Sigmoid colon (tissue), 7 donors: ENCODE measurements around the gene LRP1B. TPM values are rescaled to one million over a fixed set of nuclear protein-coding genes. Genes with fewer than 3 reads are reported as not detected.

Experiments used
- DNase-seq: peaks from one replicate; pipeline ENCODE4 v3.0.0-alpha.2; 2019
- H3K27ac ChIP-seq, 4 donors: fragments of 200-600 bp; sonication (generic); one replicate each; pipeline ENCODE4 v1.5.1; 2016 to 2019; ENCODE audit warnings: mild to moderate bottlenecking in 1 of 4
- H3K27me3 ChIP-seq, 3 donors: fragments of 200-600 bp; sonication (generic); one replicate each; pipeline ENCODE4 v1.5.1; 2019; ENCODE audit warnings: mild to moderate bottlenecking in 1 of 3
- H3K36me3 ChIP-seq, 4 donors: fragments of 200-600 bp; sonication (generic); one replicate each; pipeline ENCODE4 v1.5.1; 2016 to 2019
- H3K4me1 ChIP-seq, 4 donors: fragments of 200-600 bp; sonication (generic); one replicate each; pipeline ENCODE4 v1.5.1; 2017 to 2019
- H3K4me3 ChIP-seq, 4 donors: fragments of 200-600 bp; sonication (generic); one replicate each; pipeline ENCODE4 v1.5.1; 2017 to 2019; ENCODE audit warnings: mild to moderate bottlenecking in 2 of 4, moderate library complexity in 1 of 4
- H3K9me3 ChIP-seq, 4 donors: fragments of 200-600 bp in 3 of 4; sonication (generic) in 3 of 4; one replicate each; pipeline versions ENCODE4 v1.5.1 to v1.6.1; 2013 to 2019
- EP300 ChIP-seq, 4 donors: sonication (generic); formaldehyde crosslinking; IDR thresholded peaks; one replicate each; pipeline ENCODE4 v1.6.1; 2017; ENCODE audit warnings: antibody characterized with exemption in 4 of 4
- POLR2A ChIP-seq, 2 donors: fragments of 450-650 bp; IDR thresholded peaks; one replicate each; pipeline ENCODE4 v1.6.1; 2016; ENCODE audit warnings: antibody characterized with exemption in 2 of 2, mild to moderate bottlenecking in 2 of 2, moderate library complexity in 2 of 2
- POLR2AphosphoS5 ChIP-seq, 4 donors: sonication (generic); formaldehyde crosslinking; IDR thresholded peaks; one replicate each; pipeline ENCODE4 v1.6.1; 2017; ENCODE audit warnings: antibody characterized with exemption in 4 of 4
- WGBS, 2 donors: extraction: QIAGEN DNeasy Blood & Tissue Kit; methylation state at CpG; one replicate each; pipeline ENCODE4 v1.1.7; 2013; 5-methylcytosine and 5-hydroxymethylcytosine counted together
- intact Hi-C: fragments of 100-400 bp; cut with DNase I; formaldehyde crosslinking; loops from one replicate; pipeline ENCODE4 v1.15.1; 2023
- polyA plus RNA-seq, 3 donors: library from polyadenylated mRNA; stranded (reverse); fragments of 200-250 nt; gene quantifications; one replicate each; pipeline ENCODE4 v1.2.3, GENCODE V29; 2013
- total RNA-seq, 4 donors: library from RNA; depleted of rRNA; stranded (reverse); fragments of >200 nt; gene quantifications; one replicate each; pipeline ENCODE4 v1.1.0, GENCODE V29; 2016
- TF ChIP-seq, protein P1 (sequence below), 4 experiments: fragments of 450-650 bp in 3 of 4; fragments of 200-600 bp in 1 of 4; IDR thresholded peaks; one replicate each; pipeline ENCODE4 v1.5.1; 2016 to 2019; ENCODE audit warnings: antibody characterized with exemption in 4 of 4, mild to moderate bottlenecking in 3 of 4, moderate library complexity in 2 of 4
- donor health status: healthy with polysubstance abuse.
- donor health status: Bipolar disorder and iron deficiency.
- donor health status: healthy.

LRP1B gene
- total and polyA plus RNA-seq, 7 donors: 0.06 to 5.1 (median 2.0) TPM; not detected in 1

DNA sequence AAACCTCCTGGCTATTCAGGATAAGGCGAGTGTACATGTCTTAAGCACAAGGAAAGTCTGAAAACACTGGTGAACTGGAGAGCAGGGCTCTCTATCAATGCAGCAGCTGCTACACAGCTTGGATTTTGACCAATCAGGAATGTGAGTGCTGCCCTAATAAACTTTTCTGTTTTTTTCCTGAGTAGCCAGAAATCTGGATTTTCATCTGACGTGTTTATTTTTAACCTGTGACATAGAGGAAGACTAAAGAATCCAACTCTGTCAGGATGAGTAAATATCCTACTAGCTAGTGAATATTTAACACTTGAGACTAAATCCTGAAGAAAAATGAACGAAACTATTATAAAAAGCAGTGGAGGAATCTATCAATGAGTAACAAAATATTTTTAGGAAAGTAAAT is 1638.9 kb downstream of the LRP1B start:
- intact Hi-C loops: no loop called here
- TF ChIP-seq EP300 (IDR thresholded peaks at IDR 0.05) (no peak), POLR2A (IDR thresholded peaks at IDR 0.05) (no peak), POLR2AphosphoS5 (IDR thresholded peaks at IDR 0.05) (no peak)
- TF ChIP-seq, protein P1, sequence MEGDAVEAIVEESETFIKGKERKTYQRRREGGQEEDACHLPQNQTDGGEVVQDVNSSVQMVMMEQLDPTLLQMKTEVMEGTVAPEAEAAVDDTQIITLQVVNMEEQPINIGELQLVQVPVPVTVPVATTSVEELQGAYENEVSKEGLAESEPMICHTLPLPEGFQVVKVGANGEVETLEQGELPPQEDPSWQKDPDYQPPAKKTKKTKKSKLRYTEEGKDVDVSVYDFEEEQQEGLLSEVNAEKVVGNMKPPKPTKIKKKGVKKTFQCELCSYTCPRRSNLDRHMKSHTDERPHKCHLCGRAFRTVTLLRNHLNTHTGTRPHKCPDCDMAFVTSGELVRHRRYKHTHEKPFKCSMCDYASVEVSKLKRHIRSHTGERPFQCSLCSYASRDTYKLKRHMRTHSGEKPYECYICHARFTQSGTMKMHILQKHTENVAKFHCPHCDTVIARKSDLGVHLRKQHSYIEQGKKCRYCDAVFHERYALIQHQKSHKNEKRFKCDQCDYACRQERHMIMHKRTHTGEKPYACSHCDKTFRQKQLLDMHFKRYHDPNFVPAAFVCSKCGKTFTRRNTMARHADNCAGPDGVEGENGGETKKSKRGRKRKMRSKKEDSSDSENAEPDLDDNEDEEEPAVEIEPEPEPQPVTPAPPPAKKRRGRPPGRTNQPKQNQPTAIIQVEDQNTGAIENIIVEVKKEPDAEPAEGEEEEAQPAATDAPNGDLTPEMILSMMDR (IDR thresholded peaks at IDR 0.05): no peak
- no peaks in the 10 kb centered on the region for H3K36me3 ChIP-seq
- no peaks in the 10 kb centered on the region for H3K9me3 ChIP-seq
- WGBS, 2 donors: 21 to 53% methylated on average over 3 of the region's 3 CpGs
- DNase-seq: no peak
- H3K27ac ChIP-seq: no peak overlapping the region
- H3K27me3 ChIP-seq: no peaks in the 10 kb centered on the region
- H3K4me3 ChIP-seq: no peak overlapping the region
- no peaks in the 10 kb centered on the region for H3K4me1 ChIP-seq

DNA sequence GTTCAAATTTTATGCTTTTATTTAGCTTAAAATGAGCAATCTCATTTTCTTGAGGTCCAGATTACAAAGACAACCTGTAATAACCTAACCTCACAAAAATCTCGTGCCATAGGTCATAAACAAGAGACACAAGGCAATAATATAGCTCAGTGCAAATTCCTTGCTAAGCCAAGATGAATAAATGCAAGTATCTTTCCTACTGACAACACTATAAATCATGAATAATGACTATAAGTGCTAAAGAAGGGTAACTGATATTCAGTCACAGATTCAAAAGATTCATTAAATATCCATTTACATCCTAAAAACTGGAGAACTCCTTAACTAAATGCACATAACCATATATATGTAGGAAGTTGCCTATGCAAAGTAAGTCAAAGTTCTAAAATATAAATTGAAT is 1641.6 kb downstream of the LRP1B start:
- Histone ChIP-seq H3K36me3 (no peaks in the 10 kb centered on the region), H3K9me3 (no peaks in the 10 kb centered on the region), H3K27me3 (no peaks in the 10 kb centered on the region), H3K27ac (no peak overlapping the region), H3K4me3 (no peak overlapping the region), H3K4me1 (no peaks in the 10 kb centered on the region)
- 7 to 23% methylated on average over 1 of the region's 1 CpG for WGBS, 2 donors
- intact Hi-C loops: no loop called here
- DNase-seq: no peak
- TF ChIP-seq EP300 (IDR thresholded peaks at IDR 0.05) (no peak), POLR2A (IDR thresholded peaks at IDR 0.05) (no peak), POLR2AphosphoS5 (IDR thresholded peaks at IDR 0.05) (no peak)
- TF ChIP-seq, protein P1 (IDR thresholded peaks at IDR 0.05): no peak

DNA sequence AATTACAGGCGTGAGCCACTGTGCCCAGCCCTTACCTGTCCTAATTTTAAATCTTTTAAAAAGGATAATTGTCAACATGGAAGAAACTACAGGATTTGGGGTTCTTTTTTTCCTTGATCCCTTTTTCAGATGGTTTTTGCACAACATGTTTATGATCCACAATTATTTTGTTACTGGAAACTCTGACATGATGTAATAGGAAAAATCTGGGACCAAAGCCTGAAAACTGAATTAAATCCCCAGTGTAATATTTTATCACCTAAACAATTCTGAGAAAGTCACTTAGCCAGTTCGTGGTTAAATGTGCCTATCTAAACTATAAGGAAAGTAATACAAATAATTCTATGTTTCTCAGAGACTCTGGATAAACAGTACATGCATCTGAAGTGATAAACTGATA is 1649.7 kb downstream of the LRP1B start:
- DNase-seq: no peak
- no peak for TF ChIP-seq POLR2AphosphoS5 (IDR thresholded peaks at IDR 0.05)
- no peak for TF ChIP-seq POLR2A (IDR thresholded peaks at IDR 0.05)
- TF ChIP-seq, protein P1 (IDR thresholded peaks at IDR 0.05): no peak
- no peak for TF ChIP-seq EP300 (IDR thresholded peaks at IDR 0.05)
- H3K9me3 ChIP-seq: no peaks in the 10 kb centered on the region
- H3K36me3 ChIP-seq: no peaks in the 10 kb centered on the region
- intact Hi-C loops: no loop called here
- H3K27ac ChIP-seq: no peak overlapping the region
- no peaks in the 10 kb centered on the region for H3K27me3 ChIP-seq
- H3K4me1 ChIP-seq: no peaks in the 10 kb centered on the region
- WGBS, 2 donors: 60% methylated on average over 2 of the region's 2 CpGs
- H3K4me3 ChIP-seq: no peak overlapping the region

DNA sequence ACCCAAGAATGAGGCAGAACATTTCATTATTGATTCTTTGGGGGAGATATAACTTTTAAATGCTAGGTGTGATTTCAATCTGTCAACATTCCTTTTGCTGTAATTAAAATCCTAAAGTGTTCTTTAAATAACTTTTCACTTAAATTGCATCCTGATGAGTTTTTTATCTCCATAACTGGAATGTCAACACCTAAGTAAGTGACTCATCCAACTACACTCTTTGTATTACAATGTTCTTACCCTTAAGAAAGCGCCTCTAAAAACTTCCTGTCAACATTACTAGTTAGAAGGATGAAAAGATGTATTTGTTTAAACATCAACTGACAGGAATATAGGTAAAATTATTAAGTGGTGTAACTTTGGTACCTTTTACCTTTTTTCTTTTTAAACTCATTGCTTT is 1657.0 kb downstream of the LRP1B start:
- no peak overlapping the region for H3K27ac ChIP-seq
- no peak for TF ChIP-seq POLR2AphosphoS5 (IDR thresholded peaks at IDR 0.05)
- no peak for TF ChIP-seq EP300 (IDR thresholded peaks at IDR 0.05)
- TF ChIP-seq, protein P1 (IDR thresholded peaks at IDR 0.05): no peak
- TF ChIP-seq POLR2A (IDR thresholded peaks at IDR 0.05): no peak
- intact Hi-C loops: no loop called here
- no peaks in the 10 kb centered on the region for H3K27me3 ChIP-seq
- no peak overlapping the region for H3K4me3 ChIP-seq
- 17 to 65% methylated on average over 1 of the region's 1 CpG for WGBS, 2 donors
- H3K9me3 ChIP-seq: peaks cover 0 to 2% (median 0%) of the 10 kb centered on the region in 4 donors
- H3K36me3 ChIP-seq: no peaks in the 10 kb centered on the region
- no peak for DNase-seq
- H3K4me1 ChIP-seq: no peaks in the 10 kb centered on the region

DNA sequence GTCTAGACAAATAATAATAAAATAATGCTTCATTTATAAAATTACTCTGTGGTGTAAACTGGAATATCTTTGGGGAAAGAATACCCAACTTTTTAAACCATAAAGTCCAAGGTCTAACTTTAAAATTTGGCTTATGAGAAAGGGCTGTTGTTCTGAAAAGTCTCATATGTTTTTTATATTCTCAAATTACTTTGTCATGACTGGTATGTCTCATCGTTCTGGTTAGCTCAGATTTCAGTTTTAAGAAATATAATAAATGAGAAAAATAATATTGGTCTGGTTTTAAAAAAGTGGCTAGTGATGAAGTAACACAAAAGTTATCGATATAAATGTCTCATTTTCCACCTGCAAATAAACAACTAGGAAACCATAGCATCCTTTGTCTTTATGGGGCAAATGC is 1658.1 kb downstream of the LRP1B start:
- H3K4me1 ChIP-seq: no peaks in the 10 kb centered on the region
- peaks cover 0 to 2% (median 0%) of the 10 kb centered on the region in 4 donors for H3K9me3 ChIP-seq
- intact Hi-C loops: no loop called here
- no peak for DNase-seq
- no peaks in the 10 kb centered on the region for H3K36me3 ChIP-seq
- H3K27ac ChIP-seq: no peak overlapping the region
- no peak overlapping the region for H3K4me3 ChIP-seq
- TF ChIP-seq, protein P1 (IDR thresholded peaks at IDR 0.05): no peak
- TF ChIP-seq POLR2AphosphoS5 (IDR thresholded peaks at IDR 0.05) (no peak), POLR2A (IDR thresholded peaks at IDR 0.05) (no peak)
- H3K27me3 ChIP-seq: no peaks in the 10 kb centered on the region
- 75 to 79% methylated on average over 2 of the region's 2 CpGs for WGBS, 2 donors
